Ascending aorta (tissue), 2 donors: Measurements from ENCODE around the gene WEE1. TPM values are rescaled to one million over a fixed set of nuclear protein-coding genes. Genes with fewer than 3 reads are reported as not detected.
A peak's percentile ranks its signal among the peaks of the same experiment; 100 is the strongest.

ENCODE experiments used
- DNase-seq, 2 donors: peaks; one replicate each; pipeline ENCODE4 v3.0.0-alpha.2; 2019; ENCODE audit warnings: low spot score in 2 of 2
- H3K27ac ChIP-seq, 2 donors: fragments of 200-600 bp; sonication (generic); one replicate each; pipeline ENCODE4 v1.5.1; 2016 to 2017; ENCODE audit warnings: mild to moderate bottlenecking in 1 of 2
- H3K27me3 ChIP-seq: fragments of 200-600 bp; sonication (generic); one replicate; pipeline ENCODE4 v1.5.1; 2017
- H3K36me3 ChIP-seq, 2 donors: fragments of 200-600 bp; sonication (generic); one replicate each; pipeline ENCODE4 v1.5.1; 2016
- H3K4me1 ChIP-seq, 2 donors: fragments of 200-600 bp; sonication (generic); one replicate each; pipeline ENCODE4 v1.5.1; 2016 to 2017; ENCODE audit warnings: mild to moderate bottlenecking in 1 of 2
- H3K4me3 ChIP-seq, 2 donors: fragments of 200-600 bp; sonication (generic); one replicate each; pipeline ENCODE4 v1.5.1; 2016 to 2017; ENCODE audit warnings: mild to moderate bottlenecking in 1 of 2
- H3K9me3 ChIP-seq, 2 donors: fragments of 200-600 bp; sonication (generic); one replicate each; pipeline ENCODE4 v1.5.1; 2016
- CTCF ChIP-seq, 3 experiments: fragments of 200-600 bp in 2 of 3; fragments of 450-650 bp in 1 of 3; sonication (generic) in 2 of 3; IDR thresholded peaks; one replicate each; pipeline ENCODE4 v1.5.1; 2016 to 2019; ENCODE audit warnings: antibody characterized with exemption in 3 of 3, mild to moderate bottlenecking in 1 of 3, moderate library complexity in 1 of 3
- intact Hi-C: fragments of 100-400 bp; cut with DNase I; formaldehyde crosslinking; loops from one replicate; pipeline ENCODE4 v1.15.1; 2023
- total RNA-seq: library from RNA; depleted of rRNA; stranded (reverse); fragments of >200 nt; gene quantifications from one replicate; pipeline ENCODE4 v1.1.0, GENCODE V29; 2016

WEE1 gene
- total RNA-seq, 1 donor from 2014 or later = 20.8 TPM

GRCh38 chr11:9607511-9607899 lies 34.0 kb downstream of the WEE1 start:
- no peak overlapping the region for H3K27ac ChIP-seq
- H3K27me3 ChIP-seq = no peaks in the 10 kb centered on the region
- H3K4me3 ChIP-seq = no peak overlapping the region
- peaks cover under 1 to 3% of the 10 kb centered on the region in 2 donors for H3K4me1 ChIP-seq
- no peaks in the 10 kb centered on the region for H3K9me3 ChIP-seq
- intact Hi-C loops = no loop called here
- no peaks in the 10 kb centered on the region for H3K36me3 ChIP-seq
- no peak for TF ChIP-seq CTCF (IDR thresholded peaks at IDR 0.05)
- no peak for DNase-seq

- Histone ChIP-seq H3K4me3 (no peak overlapping the region), H3K9me3 (no peaks in the 10 kb centered on the region), H3K4me1 (peaks cover 2 to 11% of the 10 kb centered on the region in 2 donors), H3K27ac (no peak overlapping the region), H3K27me3 (no peaks in the 10 kb centered on the region), H3K36me3 (no peaks in the 10 kb centered on the region)
- TF ChIP-seq CTCF (IDR thresholded peaks at IDR 0.05) = no peak
- intact Hi-C loops = no loop called here
- DNase-seq = no peak
Observed at GRCh38 chr11:9609002-9609759, 35.7 kb downstream of the WEE1 start.

- Histone ChIP-seq H3K27ac (no peak overlapping the region), H3K9me3 (no peaks in the 10 kb centered on the region), H3K36me3 (no peaks in the 10 kb centered on the region), H3K4me3 (no peak overlapping the region), H3K4me1 (peaks cover 2 to 17% of the 10 kb centered on the region in 2 donors), H3K27me3 (no peaks in the 10 kb centered on the region)
- TF ChIP-seq CTCF (IDR thresholded peaks at IDR 0.05) = no peak
- no peak for DNase-seq
- intact Hi-C loops = loop anchor here (5.0 to 10.0 kb wide), 3 partner anchors 78 to 697 kb away; partner anchors contain the start of gene ADM
Observed at GRCh38 chr11:9609841-9610240, 36.4 kb downstream of the WEE1 start.

- Histone ChIP-seq H3K4me1 (peaks cover 2 to 23% of the 10 kb centered on the region in 2 donors), H3K36me3 (no peaks in the 10 kb centered on the region), H3K4me3 (peak overlapping the region; percentile 68 to 73), H3K9me3 (no peaks in the 10 kb centered on the region), H3K27ac (peak overlapping the region; percentile 98 to 99), H3K27me3 (no peaks in the 10 kb centered on the region)
- intact Hi-C loops = loop anchor here (2.0 to 10.0 kb wide), 5 partner anchors 36 to 694 kb away; partner anchors contain the start of genes ADM and SWAP70
- peak; percentile 91 to 95 (median 92) for TF ChIP-seq CTCF (IDR thresholded peaks at IDR 0.05)
- peak; percentile 79 to 97 for DNase-seq
Observed at GRCh38 chr11:9613118-9613829, 39.8 kb downstream of the WEE1 start.

GRCh38 chr11:9613830-9614762 lies 40.6 kb downstream of the WEE1 start:
- Histone ChIP-seq H3K36me3 (no peaks in the 10 kb centered on the region), H3K9me3 (no peaks in the 10 kb centered on the region), H3K4me1 (peaks cover 2 to 23% of the 10 kb centered on the region in 2 donors), H3K27ac (peak overlapping the region; percentile 98 to 99), H3K4me3 (peak overlapping the region; percentile 68 to 73), H3K27me3 (no peaks in the 10 kb centered on the region)
- DNase-seq = peak; percentile 23 to 90
- TF ChIP-seq CTCF (IDR thresholded peaks at IDR 0.05) = peak; percentile 81 to 93 (median 89)
- intact Hi-C loops = loop anchor here (1.0 to 10.0 kb wide), 6 partner anchors 37 to 693 kb away; partner anchors contain the start of genes ADM and SWAP70
